ENCODE results near the gene TTC22. TPM values are rescaled to one million over a fixed set of nuclear protein-coding genes. Genes with fewer than 3 reads are reported as not detected.

The TTC22 gene
- total RNA-seq = not detected in 2 replicates

DNA sequence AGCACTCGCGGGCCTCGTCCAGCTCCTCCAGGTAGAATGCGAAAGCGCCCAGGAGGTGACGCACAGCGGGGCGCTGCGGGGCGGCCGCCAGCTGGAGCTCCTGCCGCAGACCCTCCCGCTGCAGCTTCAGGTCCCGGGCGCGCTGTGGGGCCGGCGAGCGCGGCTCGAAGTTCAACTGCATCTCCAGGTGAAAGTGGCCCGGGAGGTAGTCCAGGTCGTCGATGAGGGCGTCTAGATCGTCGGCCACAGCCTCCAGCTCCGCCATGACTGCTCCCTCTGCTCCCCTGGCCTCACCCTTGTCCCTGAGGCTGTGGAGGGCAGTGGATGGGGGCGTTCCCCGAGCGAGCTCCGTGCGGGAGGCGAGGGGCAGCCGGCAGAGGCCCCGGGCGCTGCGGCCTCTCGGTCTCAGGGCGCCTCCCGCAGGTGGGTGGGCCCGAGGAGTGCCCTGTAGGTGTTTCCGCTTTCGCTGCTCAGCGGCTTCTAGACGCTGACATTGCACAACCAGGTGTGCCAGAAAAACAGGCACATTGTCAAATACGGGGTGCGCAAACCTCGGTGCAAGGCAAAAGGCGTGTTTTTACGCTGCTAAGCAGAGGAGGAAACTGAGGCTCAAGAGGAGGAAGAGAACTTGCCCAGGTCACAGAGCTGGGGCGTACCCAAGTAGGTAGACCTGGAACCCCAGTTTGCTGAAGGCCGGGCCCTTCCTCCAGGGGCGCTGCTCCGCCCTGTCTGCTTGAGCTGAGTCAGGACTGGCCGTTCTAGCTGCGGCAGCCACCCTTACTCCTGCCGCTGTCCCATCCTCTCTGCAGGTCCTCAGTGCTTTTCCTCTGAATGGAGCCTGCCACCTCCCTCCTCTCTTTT, at the start of gene TTC22:
TSS of gene TTC22 (minus strand) at position 425 of the 861 bp plus-strand sequence. CDS start at position 265, 160 bp downstream.

DNA sequence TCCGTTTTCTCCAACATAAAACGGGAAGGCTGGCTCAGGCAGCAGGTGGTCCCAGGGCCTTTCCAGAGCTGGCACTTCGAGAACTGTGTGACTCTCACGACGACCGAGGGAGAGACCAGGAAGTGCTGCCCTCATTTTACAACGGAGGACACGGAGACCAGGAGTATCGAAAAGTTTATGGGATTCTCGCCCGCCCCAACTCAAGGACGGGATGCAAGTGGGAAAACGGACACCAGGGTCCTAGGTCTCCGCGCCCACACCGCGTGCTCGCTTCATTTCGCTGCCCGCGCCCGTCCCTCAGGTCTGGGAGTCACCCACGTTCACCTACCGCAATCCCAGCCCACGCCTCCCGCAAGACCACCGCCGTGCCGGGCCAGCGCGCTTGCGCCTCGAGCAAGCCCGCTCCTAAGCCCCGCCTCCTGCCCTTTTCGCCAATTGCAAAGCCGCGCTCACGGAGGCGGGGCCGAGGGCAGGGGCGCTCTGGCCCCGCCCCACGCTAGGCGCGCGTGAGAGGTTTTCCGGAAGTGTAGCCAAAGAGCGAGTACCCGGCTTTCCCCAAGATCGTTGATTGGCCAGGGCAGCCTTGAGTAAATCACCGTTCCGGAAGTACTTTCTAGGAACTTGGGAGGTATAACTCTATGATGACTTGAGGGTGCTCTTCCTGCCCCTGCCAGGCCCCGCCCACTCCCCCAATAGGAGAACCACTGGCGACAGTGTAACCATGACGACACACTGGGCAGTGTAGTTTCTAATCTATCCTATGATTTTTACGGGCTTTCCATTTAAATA, 36.8 kb downstream of the TTC22 start, which contains the start of gene PARS2:
TSS of gene PARS2 (minus strand) at position 391 of the 789 bp plus-strand sequence. CDS start 5,362 bp downstream, outside the sequence.

Other genes with a start within 250 kb of the TTC22 start
- not detected in 2 replicates for gene FAM151A, start 177.8 kb downstream of the TTC22 start, total RNA-seq
- 0.28 TPM in 1 of 2 replicates, not detected in the other for gene MROH7, start 159.5 kb downstream of the TTC22 start, total RNA-seq
- gene TTC4, start 85.5 kb downstream of the TTC22 start, total RNA-seq = 25.4 and 30.9 TPM in 2 replicates
- 4.4 and 5.1 TPM in 2 replicates for gene PARS2, start 36.8 kb downstream of the TTC22 start, total RNA-seq
- 46.2 and 97.6 TPM in 2 replicates for gene DHCR24, start 85.9 kb upstream of the TTC22 start, total RNA-seq
- gene TMEM61, start 179.3 kb upstream of the TTC22 start, total RNA-seq = not detected in 2 replicates
- not detected in 2 replicates for gene BSND, start 197.6 kb upstream of the TTC22 start, total RNA-seq
- gene PCSK9, start 238.2 kb upstream of the TTC22 start, total RNA-seq = 0.19 and 0.28 TPM in 2 replicates